NCI-H2196 (cell line): ENCODE data around the gene TPRG1.

Experiments
- DNase-seq: peaks from one replicate; lab custom pipeline; 2025; ENCODE audit not compliant: unreplicated experiment; lab: John Stamatoyannopoulos, UW

The TPRG1 gene

DNA sequence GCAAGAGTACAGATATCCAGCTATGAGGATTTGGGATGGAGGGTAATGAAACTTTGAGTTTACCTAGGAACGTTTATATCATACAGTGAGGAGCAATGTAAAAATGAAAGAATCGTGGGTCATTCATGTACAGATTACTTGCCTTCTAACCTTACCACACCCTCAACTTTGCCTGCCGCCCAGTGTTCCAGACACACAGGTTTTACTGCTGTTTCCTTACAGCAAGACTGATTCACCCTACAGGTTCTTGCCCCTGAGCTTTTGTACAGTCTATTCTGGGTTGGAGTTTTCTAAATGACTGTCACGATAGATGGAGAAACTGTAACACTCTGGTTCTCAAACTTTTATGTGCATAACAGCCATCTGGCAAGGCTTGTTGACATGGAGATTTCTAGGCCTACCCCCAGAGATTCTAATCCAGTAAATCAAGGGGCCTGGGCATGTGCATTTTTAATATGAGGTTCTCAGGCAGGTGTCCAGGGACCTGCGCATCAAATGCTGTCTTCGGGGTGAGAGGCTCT is 6.6 kb upstream of the TPRG1 start:
- no peak for DNase-seq

- no peak for DNase-seq
Observed at GRCh38 chr3:189166321-189166720, 5.5 kb upstream of the TPRG1 start.

- DNase-seq = no peak
Observed at GRCh38 chr3:189167027-189167766, 4.6 kb upstream of the TPRG1 start.

GRCh38 chr3:189168711-189169110 is 3.1 kb upstream of the TPRG1 start:
- DNase-seq = no peak

DNA sequence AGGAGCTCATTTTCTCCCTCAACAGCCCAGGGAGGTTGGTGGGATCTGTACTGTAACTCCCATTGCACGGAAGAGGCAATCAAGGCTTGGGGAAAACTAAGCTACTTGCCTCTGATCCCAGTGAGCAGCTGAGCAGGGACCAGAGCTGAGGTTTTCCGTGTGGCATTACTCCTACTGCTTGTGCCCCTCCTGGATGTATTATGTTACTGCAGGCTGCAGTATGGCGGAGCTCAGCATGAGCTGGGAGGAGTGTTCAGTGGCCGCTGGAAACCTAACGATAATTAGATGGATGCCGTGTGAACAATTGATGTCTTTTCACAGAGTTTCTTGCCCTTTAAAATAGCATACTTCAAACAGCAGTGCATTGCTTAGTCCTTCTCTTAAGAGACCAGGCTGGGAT is 2.0 kb upstream of the TPRG1 start:
- no peak for DNase-seq

DNA sequence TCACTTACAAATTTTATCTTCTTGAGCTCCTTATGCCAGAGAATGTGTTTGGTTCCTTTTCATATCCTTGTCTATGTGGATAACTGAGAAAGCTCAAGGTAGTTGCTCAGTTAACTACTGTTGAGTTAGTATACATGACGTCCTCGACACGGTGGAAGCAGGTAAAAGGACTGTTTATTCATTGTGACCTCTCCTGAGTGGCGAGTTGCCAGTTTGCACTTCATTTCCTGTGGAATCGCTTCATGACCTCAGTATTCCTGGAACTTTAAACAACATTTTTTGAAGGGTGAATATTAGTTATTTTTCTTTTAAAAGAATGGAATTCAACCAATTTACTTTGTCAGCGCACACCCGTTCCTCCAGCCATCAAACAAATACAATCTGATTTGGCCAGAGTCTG is 1.2 kb upstream of the TPRG1 start:
- no peak for DNase-seq

GRCh38 chr3:189172668-189173419 is 1.1 kb downstream of the TPRG1 start:
- DNase-seq = no peak

- DNase-seq = no peak
Observed at GRCh38 chr3:189184566-189184965, 12.8 kb downstream of the TPRG1 start.

GRCh38 chr3:189186101-189186500 is 14.3 kb downstream of the TPRG1 start:
- DNase-seq = peak; percentile 50

GRCh38 chr3:189188466-189188865 is 16.7 kb downstream of the TPRG1 start:
- DNase-seq = peak; percentile 43

- no peak for DNase-seq
Observed at GRCh38 chr3:189192725-189193124, 21.0 kb downstream of the TPRG1 start.

DNA sequence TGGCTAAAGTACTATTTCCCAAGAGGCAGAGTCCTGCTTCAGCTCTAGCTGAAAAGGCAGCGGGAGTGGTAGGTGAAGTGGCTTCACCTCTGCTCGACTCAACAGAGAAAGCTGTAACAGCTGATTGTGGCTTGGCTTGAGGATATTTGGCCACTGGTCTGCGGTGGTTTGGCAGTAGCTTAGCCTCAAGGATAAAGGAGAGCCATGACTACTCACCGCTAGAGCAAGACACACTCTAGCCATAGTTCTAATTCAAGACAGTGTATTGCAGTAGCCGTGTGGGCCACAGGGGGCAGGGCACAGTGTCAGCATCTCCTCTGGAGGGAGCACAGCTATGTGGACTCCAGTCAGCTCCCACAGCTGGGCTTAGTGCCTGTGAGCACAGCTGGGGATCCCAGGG is 23.5 kb downstream of the TPRG1 start:
- no peak for DNase-seq

DNA sequence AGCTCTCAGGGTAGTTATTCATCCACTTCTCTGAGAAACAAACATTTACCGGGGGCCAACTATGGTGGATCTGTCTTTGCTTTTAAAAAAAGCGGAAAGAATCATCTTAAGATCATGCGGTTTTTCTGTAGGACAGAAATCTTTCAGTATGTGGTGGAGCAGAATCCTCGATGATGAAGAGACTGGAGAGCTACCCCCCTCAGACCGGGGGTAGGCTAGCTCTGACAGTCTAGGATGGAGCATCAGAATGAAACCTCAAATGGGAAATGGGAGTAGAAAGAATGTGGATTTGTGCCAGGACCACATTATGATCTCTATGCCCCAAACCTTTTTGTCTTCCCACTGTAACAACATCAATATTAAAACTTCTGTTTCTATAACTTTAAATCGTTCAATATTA is 30.3 kb downstream of the TPRG1 start:
- DNase-seq = no peak

- no peak for DNase-seq
Observed at GRCh38 chr3:189202583-189202982, 30.8 kb downstream of the TPRG1 start.

DNA sequence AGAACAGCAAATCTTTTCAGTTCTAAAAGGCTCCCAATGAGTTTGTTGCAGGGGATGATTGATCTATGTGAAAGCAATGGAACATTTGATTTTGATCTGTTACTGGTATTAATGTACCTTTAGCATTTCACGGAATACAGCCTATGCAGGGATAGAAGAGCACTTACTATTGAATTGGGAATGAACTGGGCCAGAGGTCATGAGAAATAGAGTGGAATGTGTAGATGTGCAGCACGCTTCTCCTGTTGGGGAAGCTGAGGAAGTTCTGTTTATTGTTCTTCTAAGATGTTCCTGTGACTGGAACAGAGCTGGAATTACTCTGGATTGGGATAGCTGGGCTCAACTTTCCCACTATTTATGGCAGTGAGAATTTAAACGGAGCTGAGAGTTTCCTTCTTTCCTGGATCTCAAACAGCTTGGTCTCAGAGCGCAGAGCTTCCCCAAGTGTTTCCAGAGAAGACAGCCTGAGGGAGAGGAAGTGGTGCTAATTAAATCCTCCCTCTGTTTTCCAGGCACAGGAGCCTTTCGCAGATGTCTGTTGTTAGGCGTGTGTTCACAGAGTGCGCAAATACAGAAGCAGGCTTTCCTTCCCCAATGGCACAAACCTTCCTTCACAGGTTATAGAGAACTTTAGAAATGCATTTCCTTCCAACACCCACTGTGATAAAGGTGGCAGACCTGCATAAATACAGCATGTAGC is 32.5 kb downstream of the TPRG1 start:
- no peak for DNase-seq

GRCh38 chr3:189204937-189205336 is 33.2 kb downstream of the TPRG1 start:
- DNase-seq = no peak

DNA sequence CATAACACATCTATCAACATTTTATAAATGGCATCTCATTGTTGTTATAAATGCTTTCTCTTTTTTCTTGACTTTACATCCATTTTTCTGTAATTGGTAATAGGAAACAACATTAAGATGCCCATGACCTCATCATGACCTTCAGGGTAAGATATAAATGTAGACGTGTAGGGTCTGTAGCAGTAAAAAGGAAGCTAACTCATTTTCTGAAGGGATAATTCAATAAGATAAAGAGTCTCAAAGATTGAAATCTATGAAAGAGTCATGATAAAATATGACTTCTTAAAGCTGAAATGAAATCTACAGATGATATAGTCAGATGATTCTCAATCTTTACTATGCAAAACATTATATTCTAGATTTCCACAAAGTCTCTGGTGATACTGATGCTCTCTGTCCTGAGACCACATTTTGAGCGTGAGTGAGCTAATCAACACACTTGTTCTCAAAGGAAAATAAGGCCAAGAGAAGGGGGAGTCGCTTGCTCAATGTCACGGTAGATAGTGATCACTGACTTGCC is 38.5 kb downstream of the TPRG1 start:
- DNase-seq = no peak

- no peak for DNase-seq
Observed at GRCh38 chr3:189212681-189213080, 40.9 kb downstream of the TPRG1 start.

DNA sequence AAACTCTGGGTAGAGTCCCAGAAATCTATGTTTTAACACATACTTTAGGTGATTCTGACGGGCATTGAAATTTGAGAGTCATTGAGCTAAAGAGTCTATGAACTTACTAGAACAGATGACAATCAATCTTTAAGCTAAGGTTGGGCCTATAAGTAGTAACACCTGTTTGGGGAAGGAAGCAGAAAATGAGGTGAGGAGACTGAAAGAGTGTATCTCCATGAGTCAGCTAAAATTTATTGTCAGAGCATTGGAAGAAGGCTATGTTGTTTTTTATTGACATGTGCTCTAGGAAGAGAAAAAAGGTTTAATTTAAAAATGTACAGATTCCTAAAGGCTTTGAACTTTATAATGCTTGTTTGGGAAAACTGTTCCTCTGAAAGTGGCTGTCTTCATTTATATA is 42.9 kb downstream of the TPRG1 start:
- no peak for DNase-seq

- DNase-seq = no peak
Observed at GRCh38 chr3:189222927-189223636, 51.3 kb downstream of the TPRG1 start.

DNA sequence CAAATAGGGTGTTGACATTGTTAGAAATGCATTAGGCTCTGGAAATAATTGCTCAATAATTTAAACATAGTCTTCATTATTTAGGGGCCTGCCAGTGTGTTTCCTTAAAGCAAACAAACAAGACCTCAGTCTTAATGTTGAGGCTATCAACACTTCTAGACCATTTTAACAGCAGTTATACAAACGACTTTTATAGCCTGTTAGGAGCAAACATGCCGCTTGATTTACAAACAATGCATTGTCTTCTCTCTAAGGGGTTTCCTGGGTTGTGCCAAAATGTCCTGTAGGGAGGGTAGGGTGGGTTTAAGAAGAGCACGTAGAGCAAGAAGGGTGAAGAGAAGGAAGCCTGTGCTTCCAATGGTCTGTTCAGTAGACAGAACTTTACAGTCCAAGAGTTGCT is 53.7 kb downstream of the TPRG1 start:
- no peak for DNase-seq
